Panc1 (cell line): ENCODE data around the gene LRRC31. TPM values are rescaled to one million over a fixed set of nuclear protein-coding genes. Genes with fewer than 3 reads are reported as not detected.

ENCODE experiments used
- ATAC-seq: fragments of 200-7000 bp; cut with Tn5 transposase; 2 replicates; pipeline ENCODE4 v1.9.1; 2020; ENCODE audit warnings: mild to moderate bottlenecking, moderate library complexity
- BruUV-seq: library from RNA; stranded (reverse); fragments of 400-500 nt; replicated peaks from 2 replicates; lab custom pipeline; 2021; lab: Mats Ljungman, UMichigan
- CTCF ChIA-PET: fragments of 300-600 bp; sonication (Branson Sonifier 250); formaldehyde crosslinking; loops from one replicate; lab custom pipeline; 2022; ENCODE audit warnings: antibody characterized with exemption; lab: Charles Lee
- POLR2A ChIA-PET: fragments of 300-600 bp; sonication (Branson Sonifier 250); formaldehyde crosslinking; loops from one replicate; lab custom pipeline; 2022; ENCODE audit warnings: antibody characterized with exemption; lab: Charles Lee
- DNase-seq: peaks from one replicate; pipeline ENCODE4 v3.0.0-alpha.2; 2010; ENCODE audit warnings: low read depth, low spot score
- H3K27ac ChIP-seq: 2 replicates; pipeline ENCODE4 v1.5.1; 2011; ENCODE audit warnings: mild to moderate bottlenecking, low read length, inconsistent platforms
- H3K27me3 ChIP-seq: fragments of 200-500 bp; sonication (Bioruptor generic); 2 replicates; pipeline ENCODE4 v1.6.0; 2014; ENCODE audit warnings: low read length, inconsistent platforms; ENCODE audit not compliant: control insufficient read depth, insufficient read depth
- H3K36me3 ChIP-seq: fragments of 200-500 bp; sonication (Bioruptor generic); 2 replicates; pipeline ENCODE4 v1.5.1; 2014; ENCODE audit warnings: inconsistent platforms, mild to moderate bottlenecking, low read length, moderate library complexity; ENCODE audit not compliant: control insufficient read depth, insufficient read depth
- H3K4me1 ChIP-seq: 2 replicates; pipeline ENCODE4 v1.5.1; 2011; ENCODE audit warnings: inconsistent platforms, mild to moderate bottlenecking, low read length, moderate library complexity; ENCODE audit not compliant: control insufficient read depth, insufficient read depth
- H3K4me3 ChIP-seq, 2 experiments: 2 replicates each; pipeline ENCODE4 v1.5.1; 2011 to 2012; ENCODE audit warnings: low read depth in 2 of 2, low read length in 2 of 2, mild to moderate bottlenecking in 2 of 2, inconsistent platforms in 1 of 2, moderate library complexity in 1 of 2
- H3K9me3 ChIP-seq: fragments of 200-500 bp; sonication (Bioruptor generic); 2 replicates; pipeline ENCODE4 v1.5.1; 2014; ENCODE audit warnings: low read depth, mild to moderate bottlenecking, inconsistent platforms, low read length, moderate library complexity; ENCODE audit not compliant: control insufficient read depth, insufficient read depth
- CTCF ChIP-seq: fragments of 450-650 bp; IDR thresholded peaks from 2 replicates; pipeline ENCODE4 v1.5.1; 2017; ENCODE audit warnings: mild to moderate bottlenecking
- POLR2AphosphoS5 ChIP-seq: IDR thresholded peaks from 2 replicates; pipeline ENCODE4 v1.6.1; 2012; ENCODE audit warnings: mild to moderate bottlenecking, low read depth, low read length, moderate library complexity
- REST ChIP-seq, 2 experiments: IDR thresholded peaks; 2 replicates each; pipeline ENCODE4 v1.6.1; 2011 to 2012; ENCODE audit warnings: low read depth in 2 of 2, control low read depth in 1 of 2, low read length in 1 of 2, mild to moderate bottlenecking in 1 of 2, moderate library complexity in 1 of 2; ENCODE audit not compliant: insufficient read depth in 1 of 2
- SIN3A ChIP-seq: IDR thresholded peaks from 2 replicates; pipeline ENCODE4 v1.6.1; 2012; ENCODE audit warnings: low read depth, mild to moderate bottlenecking, low read length, moderate library complexity, borderline replicate concordance; ENCODE audit not compliant: insufficient read depth
- TCF7L2 ChIP-seq: IDR thresholded peaks from 2 replicates; pipeline ENCODE4 v1.6.1; 2011; ENCODE audit warnings: mild to moderate bottlenecking, low read depth, low read length, inconsistent platforms
- in situ Hi-C: cut with HindIII; loops from 2 replicates; pipeline ENCODE4 v1.10.0; 2016; ENCODE audit warnings: low sequenced_read_pairs, low pct_unique_long_range_greater_than_20kb
- intact Hi-C: fragments of 100-400 bp; cut with micrococcal nuclease; formaldehyde crosslinking; loops from one replicate; pipeline ENCODE4 v1.10.0; 2022; ENCODE audit not compliant: unreplicated experiment
- total RNA-seq: library from RNA; stranded (reverse); gene quantifications from one replicate; pipeline ENCODE4 v1.2.1, GENCODE V29; 2021; ENCODE audit not compliant: unreplicated experiment

The LRRC31 gene
- total RNA-seq, 1 experiment from 2014 or later: not detected

GRCh38 chr3:169804681-169805080, 65.1 kb downstream of the LRRC31 start:
- no peak overlapping the region for H3K4me3 ChIP-seq
- POLR2A ChIA-PET: no interaction called here
- intact Hi-C loops (no loop called here), in situ Hi-C loops (no loop called here)
- CTCF ChIA-PET: no interaction called here
- no TSS peak for BruUV-seq
- no peak for TF ChIP-seq SIN3A
- no peak for TF ChIP-seq POLR2AphosphoS5
- TF ChIP-seq TCF7L2: no peak
- no peak for TF ChIP-seq REST (IDR thresholded peaks at IDR 0.05; ENCODE audit: insufficient read depth in 1 of 2, low read depth in 2 of 2, low read length in 1 of 2)
- TF ChIP-seq CTCF: no peak
- ATAC-seq: no peak
- no peak for DNase-seq
- no peaks in the 10 kb centered on the region for H3K9me3 ChIP-seq
- H3K27me3 ChIP-seq: no peaks in the 10 kb centered on the region
- no peak overlapping the region for H3K27ac ChIP-seq
- H3K36me3 ChIP-seq: no peaks in the 10 kb centered on the region
- no peaks in the 10 kb centered on the region for H3K4me1 ChIP-seq

GRCh38 chr3:169792359-169792758, 77.4 kb downstream of the LRRC31 start:
- POLR2A ChIA-PET: no interaction called here
- ATAC-seq (no peak), DNase-seq (no peak)
- CTCF ChIA-PET: no interaction called here
- H3K4me3 ChIP-seq: no peak overlapping the region
- no TSS peak for BruUV-seq
- intact Hi-C loops (no loop called here), in situ Hi-C loops (no loop called here)
- peaks cover 16% of the 10 kb centered on the region for H3K36me3 ChIP-seq
- H3K27ac ChIP-seq: no peak overlapping the region
- no peaks in the 10 kb centered on the region for H3K4me1 ChIP-seq
- no peaks in the 10 kb centered on the region for H3K27me3 ChIP-seq
- TF ChIP-seq POLR2AphosphoS5 (no peak), CTCF (no peak), TCF7L2 (no peak), SIN3A (no peak), REST (IDR thresholded peaks at IDR 0.05; ENCODE audit: insufficient read depth in 1 of 2, low read depth in 2 of 2, low read length in 1 of 2) (no peak)
- no peaks in the 10 kb centered on the region for H3K9me3 ChIP-seq
